Measurements from ENCODE around the gene MIEN1.
A peak's percentile ranks its signal among the peaks of the same experiment; 100 is the strongest.
"Not testable (repeated sequence)": the region's sequence is repeated elsewhere in the genome, so short reads cannot be mapped to it uniquely, and the experiment has no call there.

The MIEN1 gene

GRCh38 chr17:39730095-39730921 is at the start of gene MIEN1:
Gene MIEN1 (minus strand): TSS chr17:39730532. CDS start chr17:39730495, 37 bp downstream.
- peak; percentile 70 for DNase-seq

- DNase-seq, result no peak
These were observed 47.4 kb upstream of the MIEN1 start for GRCh38 chr17:39777534-39778365.

GRCh38 chr17:39776252-39776651 is 45.9 kb upstream of the MIEN1 start:
- DNase-seq, result no peak

- no peak for DNase-seq
These were observed 44.7 kb upstream of the MIEN1 start for GRCh38 chr17:39775031-39775430.

GRCh38 chr17:39774047-39774446 is 43.7 kb upstream of the MIEN1 start:
- DNase-seq, result no peak

- DNase-seq, result no peak
These were observed 42.9 kb upstream of the MIEN1 start for GRCh38 chr17:39772987-39773934.

GRCh38 chr17:39772415-39772814 is 42.1 kb upstream of the MIEN1 start:
- DNase-seq, result no peak

- DNase-seq, result peak; percentile 4
These were observed 39.7 kb upstream of the MIEN1 start for GRCh38 chr17:39769974-39770587.

- DNase-seq, result no peak
These were observed 36.8 kb upstream of the MIEN1 start for GRCh38 chr17:39767147-39767546.

- DNase-seq, result no peak
These were observed 35.4 kb upstream of the MIEN1 start for GRCh38 chr17:39765766-39766165.

GRCh38 chr17:39765175-39765574 is 34.8 kb upstream of the MIEN1 start:
- no peak for DNase-seq

GRCh38 chr17:39764171-39764570 is 33.8 kb upstream of the MIEN1 start:
- not testable (repeated sequence) for DNase-seq

- DNase-seq, result no peak
These were observed 32.9 kb upstream of the MIEN1 start for GRCh38 chr17:39763051-39763820.

- DNase-seq, result no peak
These were observed 31.6 kb upstream of the MIEN1 start for GRCh38 chr17:39761861-39762496.

- DNase-seq, result no peak
These were observed 28.9 kb upstream of the MIEN1 start for GRCh38 chr17:39759204-39759603.

- no peak for DNase-seq
These were observed 27.9 kb upstream of the MIEN1 start for GRCh38 chr17:39757931-39758873.

- no peak for DNase-seq
These were observed 26.9 kb upstream of the MIEN1 start for GRCh38 chr17:39757176-39757662.

- DNase-seq, result no peak
These were observed 26.2 kb upstream of the MIEN1 start for GRCh38 chr17:39756380-39757079.

Data from NCI-H1694 treated with DMSO at 0.1 percent for 48 hours (cell line).